Astrocyte of the cerebellum (primary cell): Measurements from ENCODE around the gene MYO1B.

ENCODE experiments used
- DNase-seq: peaks from one replicate; pipeline ENCODE4 v3.0.0-alpha.2; 2011; ENCODE audit warnings: low read depth
- H3K4me3 ChIP-seq: 2 replicates; pipeline ENCODE4 v1.5.1; 2011; ENCODE audit warnings: mild to moderate bottlenecking, low read depth, low read length, moderate library complexity
- CTCF ChIP-seq: IDR thresholded peaks from 2 replicates; pipeline ENCODE4 v1.5.1; 2012; ENCODE audit warnings: low read length, low read depth, moderate library complexity, mild to moderate bottlenecking; ENCODE audit errors: missing control alignments
- in situ Hi-C: cut with HindIII; loops from 2 replicates; pipeline ENCODE4 v1.10.0; 2017; ENCODE audit warnings: low sequenced_read_pairs

The MYO1B gene

GRCh38 chr2:191385416-191386160 lies 140.4 kb downstream of the MYO1B start:
- no peak for TF ChIP-seq CTCF
- no peak for DNase-seq
- H3K4me3 ChIP-seq: no peak overlapping the region
- in situ Hi-C loops: no loop called here

- in situ Hi-C loops: no loop called here
- H3K4me3 ChIP-seq: no peak overlapping the region
- TF ChIP-seq CTCF: no peak
Observed at GRCh38 chr2:191386938-191387536, 141.8 kb downstream of the MYO1B start.

GRCh38 chr2:191389288-191389687 lies 144.1 kb downstream of the MYO1B start:
- H3K4me3 ChIP-seq: no peak overlapping the region
- in situ Hi-C loops: no loop called here
- no peak for TF ChIP-seq CTCF
- no peak for DNase-seq

More at GRCh38 chr2:191386938-191387536, 141.8 kb downstream of the MYO1B start:
- DNase-seq: peak; percentile 61

GRCh38 chr2:191391171-191391570 lies 146.0 kb downstream of the MYO1B start:
- in situ Hi-C loops: no loop called here

GRCh38 chr2:191394043-191394442 lies 148.8 kb downstream of the MYO1B start:
- no peak overlapping the region for H3K4me3 ChIP-seq
- in situ Hi-C loops: no loop called here
- no peak for TF ChIP-seq CTCF
- DNase-seq: no peak

More at GRCh38 chr2:191391171-191391570, 146.0 kb downstream of the MYO1B start:
- H3K4me3 ChIP-seq: no peak overlapping the region
- TF ChIP-seq CTCF: no peak
- DNase-seq: no peak

- no peak overlapping the region for H3K4me3 ChIP-seq
- no peak for TF ChIP-seq CTCF
- in situ Hi-C loops: no loop called here
- DNase-seq: no peak
Observed at GRCh38 chr2:191396794-191397193, 151.6 kb downstream of the MYO1B start.
